ENCODE results near the gene PARP9.

PARP9 gene

DNA sequence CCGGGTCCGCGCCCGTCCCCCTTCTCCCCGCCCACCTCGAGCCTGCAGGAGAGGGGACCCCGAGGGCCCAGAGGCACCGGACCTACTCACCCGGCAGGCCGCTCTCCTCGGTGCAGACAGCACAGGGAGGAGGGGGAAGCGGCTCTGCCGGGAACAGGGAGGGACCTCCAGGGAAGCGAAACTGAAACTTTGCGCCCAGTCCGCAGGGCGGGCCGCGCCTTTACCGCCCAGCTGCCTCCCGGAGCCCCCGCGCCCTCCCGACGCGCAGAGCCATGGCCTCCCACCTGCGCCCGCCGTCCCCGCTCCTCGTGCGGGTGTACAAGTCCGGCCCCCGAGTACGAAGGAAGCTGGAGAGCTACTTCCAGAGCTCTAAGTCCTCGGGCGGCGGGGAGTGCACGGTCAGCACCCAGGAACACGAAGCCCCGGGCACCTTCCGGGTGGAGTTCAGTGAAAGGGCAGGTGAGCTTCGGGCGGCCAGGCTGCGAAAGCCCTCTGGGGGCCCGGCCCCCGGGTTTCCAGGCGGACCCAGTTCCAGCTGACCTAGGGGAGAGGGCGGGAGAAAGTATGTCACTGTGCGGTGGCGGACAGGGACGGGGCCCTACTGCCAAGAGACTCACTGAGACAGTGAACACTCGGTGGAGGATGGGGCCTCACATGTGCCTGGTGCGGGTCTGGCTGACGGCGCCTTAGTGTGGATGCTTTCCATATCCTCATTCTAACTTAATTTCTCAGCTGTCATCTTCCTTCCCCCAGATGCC lies at the start of gene PARP9, which contains the start of gene DTX3L:
Gene PARP9 (minus strand): TSS at position 146 of the 758 bp plus-strand sequence. CDS start 4,680 bp downstream, outside the sequence.
Gene DTX3L (plus strand): TSS at position 184 of the 758 bp plus-strand sequence. CDS start 89 bp downstream, at position 273.
- H3K27me3 ChIP-seq (ENCODE audit: low read depth, low read length), result no peaks in the 10 kb centered on the region
- H3K36me3 ChIP-seq (replicated peaks; ENCODE audit: low read depth, low read length), result peaks cover 41% of the 10 kb centered on the region
- H3K79me2 ChIP-seq (ENCODE audit: low read length), result peaks cover 70% of the 10 kb centered on the region
- TF ChIP-seq, protein P1, sequence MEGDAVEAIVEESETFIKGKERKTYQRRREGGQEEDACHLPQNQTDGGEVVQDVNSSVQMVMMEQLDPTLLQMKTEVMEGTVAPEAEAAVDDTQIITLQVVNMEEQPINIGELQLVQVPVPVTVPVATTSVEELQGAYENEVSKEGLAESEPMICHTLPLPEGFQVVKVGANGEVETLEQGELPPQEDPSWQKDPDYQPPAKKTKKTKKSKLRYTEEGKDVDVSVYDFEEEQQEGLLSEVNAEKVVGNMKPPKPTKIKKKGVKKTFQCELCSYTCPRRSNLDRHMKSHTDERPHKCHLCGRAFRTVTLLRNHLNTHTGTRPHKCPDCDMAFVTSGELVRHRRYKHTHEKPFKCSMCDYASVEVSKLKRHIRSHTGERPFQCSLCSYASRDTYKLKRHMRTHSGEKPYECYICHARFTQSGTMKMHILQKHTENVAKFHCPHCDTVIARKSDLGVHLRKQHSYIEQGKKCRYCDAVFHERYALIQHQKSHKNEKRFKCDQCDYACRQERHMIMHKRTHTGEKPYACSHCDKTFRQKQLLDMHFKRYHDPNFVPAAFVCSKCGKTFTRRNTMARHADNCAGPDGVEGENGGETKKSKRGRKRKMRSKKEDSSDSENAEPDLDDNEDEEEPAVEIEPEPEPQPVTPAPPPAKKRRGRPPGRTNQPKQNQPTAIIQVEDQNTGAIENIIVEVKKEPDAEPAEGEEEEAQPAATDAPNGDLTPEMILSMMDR (IDR thresholded peaks at IDR 0.05; ENCODE audit: low read depth, low read length), result no peak
- no peak for TF ChIP-seq EZH2phosphoT487 (IDR thresholded peaks at IDR 0.05; ENCODE audit: low read depth)
- peak within 1 kb of the TSS; percentile 95 for H3K4me2 ChIP-seq (ENCODE audit: low read length)
- H3K27ac ChIP-seq (ENCODE audit: low read length), result peak within 1 kb of the TSS; percentile 91
- peak within 1 kb of the TSS; percentile 12; the same call in 1 of the 2 replicates for H2AFZ ChIP-seq (ENCODE audit: low read depth, low read length)
- peak within 1 kb of the TSS; percentile 99 for H3K9ac ChIP-seq (ENCODE audit: low read length)
- peak within 1 kb of the TSS; percentile 91 for H3K4me3 ChIP-seq (ENCODE audit: low read length)
- H3K4me1 ChIP-seq (ENCODE audit: low read length), result peaks cover 84% of the 10 kb centered on the region
- no peaks in the 10 kb centered on the region for H3K9me3 ChIP-seq (ENCODE audit: insufficient read depth, low read length)
- no peaks in the 10 kb centered on the region for H4K20me1 ChIP-seq (ENCODE audit: insufficient read depth, low read length)

DNA sequence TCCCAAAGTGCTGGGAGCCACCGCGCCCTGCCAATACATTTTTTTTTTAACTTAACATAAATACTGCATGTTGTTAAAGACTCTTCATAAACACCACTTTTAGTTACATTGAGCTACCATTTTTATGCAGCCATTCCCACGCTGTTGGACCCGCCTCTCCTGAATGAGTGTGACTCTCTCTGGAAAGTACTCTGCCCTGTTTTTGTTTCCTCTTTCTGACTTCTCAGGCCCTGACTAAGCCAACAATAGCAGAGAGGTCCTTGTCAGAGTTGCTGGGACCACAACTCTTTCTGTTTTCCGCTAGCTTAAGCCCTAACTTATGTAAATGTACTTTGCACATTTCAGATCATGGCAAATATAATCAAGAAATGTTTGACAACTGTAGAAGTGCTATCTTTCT lies 48.6 kb upstream of the PARP9 start:
- Histone ChIP-seq H3K79me2 (ENCODE audit: low read length) (peaks cover 46% of the 10 kb centered on the region), H3K36me3 (replicated peaks; ENCODE audit: low read depth, low read length) (peaks cover 68% of the 10 kb centered on the region), H3K4me3 (ENCODE audit: low read length) (no peak overlapping the region), H3K4me1 (ENCODE audit: low read length) (peaks cover 89% of the 10 kb centered on the region), H2AFZ (ENCODE audit: low read depth, low read length) (no peak overlapping the region), H3K9me3 (ENCODE audit: insufficient read depth, low read length) (peaks cover 11% of the 10 kb centered on the region), H3K9ac (ENCODE audit: low read length) (peak overlapping the region; percentile 22; the same call in 1 of the 2 replicates), H3K4me2 (ENCODE audit: low read length) (0 out of 2 replicates have a peak overlapping the region, but pooled peaks have one; percentile 4), H4K20me1 (ENCODE audit: insufficient read depth, low read length) (no peaks in the 10 kb centered on the region), H3K27me3 (ENCODE audit: low read depth, low read length) (no peaks in the 10 kb centered on the region), H3K27ac (ENCODE audit: low read length) (peak overlapping the region; percentile 58)
- TF ChIP-seq EZH2phosphoT487 (IDR thresholded peaks at IDR 0.05; ENCODE audit: low read depth), result no peak
- TF ChIP-seq, protein P1 (IDR thresholded peaks at IDR 0.05; ENCODE audit: low read depth, low read length), result no peak

DNA sequence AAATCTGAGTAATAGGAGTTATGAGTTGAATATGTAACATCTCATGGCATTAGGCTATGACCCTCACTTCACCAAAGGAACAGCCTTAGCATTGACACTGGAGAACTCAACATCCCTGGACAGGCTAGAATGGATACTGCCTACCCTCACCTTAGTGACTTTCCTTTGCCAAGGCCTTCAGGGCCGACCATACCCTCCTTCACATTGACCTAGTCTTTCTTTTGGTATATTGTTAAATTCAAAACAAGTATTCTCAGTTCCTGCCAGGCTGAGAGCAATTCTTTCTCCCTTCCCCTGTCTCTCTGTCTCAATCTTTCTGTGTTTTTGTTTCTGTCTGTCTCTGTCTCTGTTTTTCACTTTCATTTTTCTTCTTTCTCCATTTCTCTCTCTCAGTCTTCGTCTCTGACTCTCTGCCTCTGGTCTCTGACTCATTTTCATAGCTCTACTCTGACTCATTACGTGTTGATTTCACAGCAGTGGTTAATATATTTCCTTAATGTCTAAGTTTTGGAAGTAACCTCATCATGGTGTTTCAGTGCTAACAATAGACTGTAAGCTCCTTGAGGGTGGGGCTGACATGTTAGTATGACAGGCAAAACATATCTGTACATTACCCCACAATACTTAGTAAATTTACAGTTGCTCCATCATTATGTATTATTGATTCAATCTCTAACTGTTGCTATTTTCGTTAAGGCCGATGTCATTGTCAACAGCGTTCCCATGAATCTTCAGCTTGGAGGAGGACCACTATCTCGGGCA lies 45.9 kb upstream of the PARP9 start:
- Histone ChIP-seq H3K27ac (ENCODE audit: low read length) (peak overlapping the region; percentile 98), H2AFZ (ENCODE audit: low read depth, low read length) (no peak overlapping the region), H3K4me2 (ENCODE audit: low read length) (peak overlapping the region; percentile 61), H3K36me3 (replicated peaks; ENCODE audit: low read depth, low read length) (peaks cover 68% of the 10 kb centered on the region), H3K27me3 (ENCODE audit: low read depth, low read length) (no peaks in the 10 kb centered on the region), H3K79me2 (ENCODE audit: low read length) (peaks cover 66% of the 10 kb centered on the region), H3K4me3 (ENCODE audit: low read length) (peak overlapping the region; percentile 36), H3K4me1 (ENCODE audit: low read length) (peaks cover 84% of the 10 kb centered on the region), H3K9ac (ENCODE audit: low read length) (peak overlapping the region; percentile 77), H4K20me1 (ENCODE audit: insufficient read depth, low read length) (no peaks in the 10 kb centered on the region), H3K9me3 (ENCODE audit: insufficient read depth, low read length) (peaks cover 11% of the 10 kb centered on the region)
- TF ChIP-seq, protein P1 (IDR thresholded peaks at IDR 0.05; ENCODE audit: low read depth, low read length), result no peak
- TF ChIP-seq EZH2phosphoT487 (IDR thresholded peaks at IDR 0.05; ENCODE audit: low read depth), result no peak

DNA sequence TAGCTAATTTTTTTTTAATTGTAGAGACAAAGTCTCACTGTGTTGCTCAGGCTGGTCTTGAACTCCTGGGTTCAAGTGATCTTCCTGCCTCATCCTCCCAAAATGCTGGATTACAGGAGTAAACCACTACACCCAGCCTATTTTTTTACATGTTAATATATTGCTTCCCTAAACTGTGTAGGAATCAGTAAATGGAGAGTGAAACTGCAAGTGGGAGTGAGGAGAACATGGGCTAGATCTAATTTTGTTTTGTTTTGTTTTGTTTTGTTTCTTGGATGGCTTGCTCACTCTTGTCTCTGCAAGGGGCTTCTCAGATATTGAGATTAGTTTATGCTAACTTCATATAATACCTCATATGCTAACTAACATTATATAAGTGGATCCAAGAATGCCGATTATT lies 44.8 kb upstream of the PARP9 start:
- TF ChIP-seq EZH2phosphoT487 (IDR thresholded peaks at IDR 0.05; ENCODE audit: low read depth), result no peak
- TF ChIP-seq, protein P1 (IDR thresholded peaks at IDR 0.05; ENCODE audit: low read depth, low read length), result no peak
- Histone ChIP-seq H3K36me3 (replicated peaks; ENCODE audit: low read depth, low read length) (peaks cover 65% of the 10 kb centered on the region), H3K27me3 (ENCODE audit: low read depth, low read length) (no peaks in the 10 kb centered on the region), H4K20me1 (ENCODE audit: insufficient read depth, low read length) (no peaks in the 10 kb centered on the region), H3K4me1 (ENCODE audit: low read length) (peaks cover 80% of the 10 kb centered on the region), H3K9ac (ENCODE audit: low read length) (peak overlapping the region; percentile 77), H3K4me3 (ENCODE audit: low read length) (peak overlapping the region; percentile 36; the same call in 1 of the 2 replicates), H3K4me2 (ENCODE audit: low read length) (peak overlapping the region; percentile 61), H3K27ac (ENCODE audit: low read length) (peak overlapping the region; percentile 98), H3K79me2 (ENCODE audit: low read length) (peaks cover 71% of the 10 kb centered on the region), H2AFZ (ENCODE audit: low read depth, low read length) (no peak overlapping the region), H3K9me3 (ENCODE audit: insufficient read depth, low read length) (peaks cover 11% of the 10 kb centered on the region)

Data from OCI-LY3 (cell line).